Measurements from ENCODE around the gene ARHGEF7.

Gene ARHGEF7

DNA sequence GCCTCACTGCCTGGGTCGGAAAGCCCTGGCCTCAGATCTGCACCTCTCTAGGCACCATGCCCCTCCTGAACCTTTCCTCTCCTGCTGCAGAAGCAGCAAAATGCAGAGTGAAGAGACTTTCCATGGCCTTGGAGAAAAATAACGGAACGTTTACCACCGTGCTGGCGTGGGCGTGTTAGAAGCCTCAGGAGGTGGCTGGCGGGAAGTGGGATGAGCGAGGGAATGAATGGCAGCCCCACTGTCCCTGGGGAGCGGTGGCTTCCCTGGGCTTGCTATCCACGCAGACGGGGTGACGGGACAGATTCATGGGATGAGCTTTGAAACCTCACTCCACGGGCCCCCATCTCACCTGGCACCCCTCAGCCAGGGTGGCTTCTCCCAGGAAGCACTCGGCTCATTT, 209.6 kb downstream of the ARHGEF7 start:
- Histone ChIP-seq H3K27ac (ENCODE audit: low read depth, low read length) (no peak overlapping the region), H3K79me1 (ENCODE audit: low read length) (no peaks in the 10 kb centered on the region)

DNA sequence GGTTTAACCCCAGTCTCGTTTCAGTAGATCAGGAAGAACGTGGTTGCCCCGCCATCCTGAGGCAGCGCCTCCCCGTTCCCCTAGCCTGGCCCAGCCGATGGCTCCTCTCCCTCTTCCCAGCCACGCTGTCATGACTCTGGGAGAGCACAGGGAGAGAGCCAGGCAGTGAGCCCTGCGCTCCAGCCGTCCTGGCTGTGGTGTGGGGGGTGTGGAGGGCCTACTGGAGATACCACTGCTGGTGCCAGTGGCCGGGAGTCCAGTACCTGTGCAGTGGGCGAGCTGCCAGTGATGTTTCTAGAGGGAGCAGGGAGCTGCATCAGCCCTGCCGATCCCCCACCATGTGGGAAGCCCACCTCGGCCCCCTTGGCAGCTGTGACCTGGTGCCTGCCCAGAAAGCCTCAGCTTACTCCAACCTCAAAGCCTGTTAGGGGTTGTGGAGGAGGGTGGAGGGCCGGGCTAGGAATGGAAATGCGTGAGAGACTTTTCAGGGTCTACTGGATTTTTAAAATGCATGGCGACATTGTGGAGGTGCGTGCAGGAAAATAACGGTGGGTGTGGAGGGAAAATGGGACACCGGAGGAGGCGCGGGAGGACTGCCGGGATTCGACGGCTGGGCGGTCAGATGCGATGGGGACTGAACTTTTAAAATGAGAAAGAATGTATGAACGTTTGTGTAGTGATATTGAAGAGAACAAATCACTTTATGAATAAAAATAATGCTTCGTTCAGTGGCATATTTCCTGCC, 210.2 kb downstream of the ARHGEF7 start:
- Histone ChIP-seq H3K79me2 (ENCODE audit: control insufficient read depth, insufficient read depth, low read length, poor library complexity) (no peaks in the 10 kb centered on the region), H3K23ac (ENCODE audit: low read length) (no peak overlapping the region), H2AFZ (ENCODE audit: insufficient read depth, low read length, poor library complexity) (no peak overlapping the region), H3K9me3 (ENCODE audit: insufficient read depth, low read depth, low read length) (peaks cover 3% of the 10 kb centered on the region), H2AK5ac (ENCODE audit: low read length) (no peak overlapping the region), H4K8ac (ENCODE audit: low read depth, low read length) (no peak overlapping the region), H3K27me3 (ENCODE audit: insufficient read depth, low read length) (no peaks in the 10 kb centered on the region), H3K4me3 (ENCODE audit: low read depth, low read length) (no peak overlapping the region), H3K18ac (ENCODE audit: low read length) (no peak overlapping the region), H2BK12ac (ENCODE audit: low read length) (no peak overlapping the region), H2BK120ac (ENCODE audit: insufficient read depth, low read length, poor library complexity) (no peak overlapping the region), H3K79me1 (ENCODE audit: low read length) (no peaks in the 10 kb centered on the region), H3K4ac (ENCODE audit: low read depth, low read length) (no peak overlapping the region), H3K4me2 (ENCODE audit: low read length) (no peak overlapping the region), H3K27ac (ENCODE audit: low read depth, low read length) (no peak overlapping the region), H4K12ac (ENCODE audit: low read depth, low read length) (no peak overlapping the region), H3K14ac (ENCODE audit: low read length) (no peak overlapping the region), H3K4me1 (ENCODE audit: control insufficient read depth in 1 of 2, insufficient read depth in 2 of 2, low read length in 2 of 2) (no peaks in the 10 kb centered on the region), H2BK5ac (ENCODE audit: low read depth, low read length, poor library complexity) (no peak overlapping the region), H4K91ac (ENCODE audit: low read depth, low read length) (no peak overlapping the region), H3K9ac (ENCODE audit: low read length) (no peak overlapping the region), H3K36me3 (ENCODE audit: control insufficient read depth in 1 of 2, insufficient read depth in 2 of 2, low read length in 2 of 2) (no peaks in the 10 kb centered on the region)
- DNase-seq = no peak
- WGBS (ENCODE audit: extremely low coverage, insufficient coverage, insufficient read length) = 100% methylated on average over 3 of the region's 28 CpGs

More for the DNA sequence above, 209.6 kb downstream of the ARHGEF7 start:
- no peak overlapping the region for H2AK5ac ChIP-seq (ENCODE audit: low read length)
- H4K12ac ChIP-seq (ENCODE audit: low read depth, low read length) = no peak overlapping the region
- no peaks in the 10 kb centered on the region for H3K79me2 ChIP-seq (ENCODE audit: control insufficient read depth, insufficient read depth, low read length, poor library complexity)
- no peak overlapping the region for H3K4me3 ChIP-seq (ENCODE audit: low read depth, low read length)
- no peak for DNase-seq
- H3K9ac ChIP-seq (ENCODE audit: low read length) = no peak overlapping the region
- H3K4ac ChIP-seq (ENCODE audit: low read depth, low read length) = no peak overlapping the region
- H3K18ac ChIP-seq (ENCODE audit: low read length) = no peak overlapping the region
- no peak overlapping the region for H3K4me2 ChIP-seq (ENCODE audit: low read length)
- H2BK5ac ChIP-seq (ENCODE audit: low read depth, low read length, poor library complexity) = no peak overlapping the region
- H3K36me3 ChIP-seq (ENCODE audit: control insufficient read depth in 1 of 2, insufficient read depth in 2 of 2, low read length in 2 of 2) = no peaks in the 10 kb centered on the region
- no peak overlapping the region for H2BK120ac ChIP-seq (ENCODE audit: insufficient read depth, low read length, poor library complexity)
- H4K91ac ChIP-seq (ENCODE audit: low read depth, low read length) = no peak overlapping the region
- peaks cover 3% of the 10 kb centered on the region for H3K9me3 ChIP-seq (ENCODE audit: insufficient read depth, low read depth, low read length)
- no peaks in the 10 kb centered on the region for H3K27me3 ChIP-seq (ENCODE audit: insufficient read depth, low read length)
- no CpG with 5 or more reads among the region's 14 CpGs for WGBS (ENCODE audit: extremely low coverage, insufficient coverage, insufficient read length)
- no peak overlapping the region for H3K23ac ChIP-seq (ENCODE audit: low read length)
- no peak overlapping the region for H4K8ac ChIP-seq (ENCODE audit: low read depth, low read length)
- no peaks in the 10 kb centered on the region for H3K4me1 ChIP-seq (ENCODE audit: control insufficient read depth in 1 of 2, insufficient read depth in 2 of 2, low read length in 2 of 2)
- no peak overlapping the region for H3K14ac ChIP-seq (ENCODE audit: low read length)
- no peak overlapping the region for H2AFZ ChIP-seq (ENCODE audit: insufficient read depth, low read length, poor library complexity)
- no peak overlapping the region for H2BK12ac ChIP-seq (ENCODE audit: low read length)

DNA sequence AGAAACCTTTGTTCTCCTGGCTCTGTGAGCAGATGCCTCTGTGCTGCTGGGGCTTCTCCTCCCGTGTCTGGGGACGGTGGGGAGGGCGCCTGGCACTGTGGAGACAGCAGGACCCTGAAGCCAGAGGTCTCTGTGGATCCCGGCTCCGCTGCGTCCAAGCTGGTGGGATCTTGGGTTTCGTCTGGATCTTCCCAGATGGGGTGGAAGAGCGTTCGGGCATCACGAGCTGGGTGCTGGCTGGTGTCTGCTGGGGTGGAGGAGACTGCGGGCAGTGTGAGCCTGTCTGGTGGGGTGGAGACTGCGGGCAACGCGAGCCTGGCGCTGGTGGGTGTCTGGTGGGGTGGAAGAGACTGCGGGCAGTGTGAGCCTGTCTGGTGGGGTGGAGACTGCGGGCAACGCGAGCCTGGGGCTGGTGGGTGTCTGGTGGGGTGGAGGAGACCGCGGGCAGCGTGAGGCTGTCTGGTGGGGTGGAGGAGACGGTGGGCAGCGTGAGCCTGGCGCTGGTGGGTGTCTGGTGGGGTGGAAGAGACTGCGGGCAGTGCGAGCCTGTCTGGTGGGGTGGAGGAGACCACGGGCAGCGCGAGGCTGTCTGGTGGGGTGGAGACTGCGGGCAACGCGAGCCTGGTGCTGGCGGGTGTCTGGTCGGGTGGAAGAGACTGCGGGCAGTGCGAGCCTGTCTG, 211.0 kb downstream of the ARHGEF7 start:
- WGBS (ENCODE audit: extremely low coverage, insufficient coverage, insufficient read length) = no CpG with 5 or more reads among the region's 37 CpGs

DNA sequence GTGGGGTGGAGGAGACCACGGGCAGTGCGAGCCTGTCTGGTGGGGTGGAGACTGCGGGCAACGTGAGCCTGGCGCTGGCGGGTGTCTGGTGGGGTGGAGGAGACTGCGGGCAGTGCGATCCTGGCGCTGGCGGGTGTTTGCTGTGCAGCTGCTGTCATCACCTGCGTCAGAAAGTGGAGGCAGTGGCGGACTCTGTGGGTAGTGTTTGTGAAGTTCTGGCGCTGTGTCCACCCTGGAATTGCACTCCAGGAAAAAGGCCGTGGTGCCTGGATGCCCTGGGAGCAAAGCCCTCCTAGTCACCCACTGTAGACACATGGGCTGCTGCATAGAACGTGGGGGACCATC, 211.5 kb downstream of the ARHGEF7 start:
- WGBS (ENCODE audit: extremely low coverage, insufficient coverage, insufficient read length) = no CpG with 5 or more reads among the region's 15 CpGs
- DNase-seq = no peak
- Histone ChIP-seq H3K14ac (ENCODE audit: low read length) (no peak overlapping the region), H3K36me3 (ENCODE audit: control insufficient read depth in 1 of 2, insufficient read depth in 2 of 2, low read length in 2 of 2) (no peaks in the 10 kb centered on the region), H3K9me3 (ENCODE audit: insufficient read depth, low read depth, low read length) (peaks cover 3% of the 10 kb centered on the region), H3K79me2 (ENCODE audit: control insufficient read depth, insufficient read depth, low read length, poor library complexity) (no peaks in the 10 kb centered on the region), H3K27me3 (ENCODE audit: insufficient read depth, low read length) (no peaks in the 10 kb centered on the region), H2AK5ac (ENCODE audit: low read length) (no peak overlapping the region), H2BK5ac (ENCODE audit: low read depth, low read length, poor library complexity) (no peak overlapping the region), H4K8ac (ENCODE audit: low read depth, low read length) (no peak overlapping the region), H3K4ac (ENCODE audit: low read depth, low read length) (no peak overlapping the region), H3K79me1 (ENCODE audit: low read length) (no peaks in the 10 kb centered on the region), H3K4me1 (ENCODE audit: control insufficient read depth in 1 of 2, insufficient read depth in 2 of 2, low read length in 2 of 2) (no peaks in the 10 kb centered on the region), H2BK120ac (ENCODE audit: insufficient read depth, low read length, poor library complexity) (no peak overlapping the region), H3K23ac (ENCODE audit: low read length) (no peak overlapping the region), H4K91ac (ENCODE audit: low read depth, low read length) (no peak overlapping the region), H3K27ac (ENCODE audit: low read depth, low read length) (no peak overlapping the region), H3K4me3 (ENCODE audit: low read depth, low read length) (no peak overlapping the region), H3K4me2 (ENCODE audit: low read length) (no peak overlapping the region), H2BK12ac (ENCODE audit: low read length) (no peak overlapping the region), H3K18ac (ENCODE audit: low read length) (no peak overlapping the region), H2AFZ (ENCODE audit: insufficient read depth, low read length, poor library complexity) (no peak overlapping the region), H4K12ac (ENCODE audit: low read depth, low read length) (no peak overlapping the region), H3K9ac (ENCODE audit: low read length) (no peak overlapping the region)

More for the DNA sequence above, 211.0 kb downstream of the ARHGEF7 start:
- Histone ChIP-seq H4K12ac (ENCODE audit: low read depth, low read length) (no peak overlapping the region), H3K4ac (ENCODE audit: low read depth, low read length) (no peak overlapping the region), H3K9me3 (ENCODE audit: insufficient read depth, low read depth, low read length) (peaks cover 3% of the 10 kb centered on the region), H3K79me2 (ENCODE audit: control insufficient read depth, insufficient read depth, low read length, poor library complexity) (no peaks in the 10 kb centered on the region), H4K91ac (ENCODE audit: low read depth, low read length) (no peak overlapping the region), H3K36me3 (ENCODE audit: control insufficient read depth in 1 of 2, insufficient read depth in 2 of 2, low read length in 2 of 2) (no peaks in the 10 kb centered on the region), H3K4me1 (ENCODE audit: control insufficient read depth in 1 of 2, insufficient read depth in 2 of 2, low read length in 2 of 2) (no peaks in the 10 kb centered on the region), H3K27me3 (ENCODE audit: insufficient read depth, low read length) (no peaks in the 10 kb centered on the region), H2AFZ (ENCODE audit: insufficient read depth, low read length, poor library complexity) (no peak overlapping the region), H3K79me1 (ENCODE audit: low read length) (no peaks in the 10 kb centered on the region), H3K27ac (ENCODE audit: low read depth, low read length) (no peak overlapping the region), H3K4me2 (ENCODE audit: low read length) (no peak overlapping the region), H3K23ac (ENCODE audit: low read length) (no peak overlapping the region), H2AK5ac (ENCODE audit: low read length) (no peak overlapping the region), H3K14ac (ENCODE audit: low read length) (no peak overlapping the region), H3K9ac (ENCODE audit: low read length) (no peak overlapping the region), H4K8ac (ENCODE audit: low read depth, low read length) (no peak overlapping the region), H2BK5ac (ENCODE audit: low read depth, low read length, poor library complexity) (no peak overlapping the region), H2BK120ac (ENCODE audit: insufficient read depth, low read length, poor library complexity) (no peak overlapping the region), H2BK12ac (ENCODE audit: low read length) (no peak overlapping the region), H3K18ac (ENCODE audit: low read length) (no peak overlapping the region), H3K4me3 (ENCODE audit: low read depth, low read length) (no peak overlapping the region)
- DNase-seq = no peak

All from trophoblast cell (in vitro differentiated cells and primary cell).